Upper lobe of left lung (tissue), 4 donors: ENCODE measurements around the gene SPRED2.

Source experiments
- CTCF ChIP-seq, 6 experiments: fragments of 450-650 bp in 4 of 6; fragments of 200-600 bp in 2 of 6; sonication (generic) in 2 of 6; IDR thresholded peaks; one replicate each; pipeline ENCODE4 v1.5.1; 2016 to 2019; ENCODE audit warnings: antibody characterized with exemption in 6 of 6
- EP300 ChIP-seq, 4 donors: sonication (generic); formaldehyde crosslinking; IDR thresholded peaks; one replicate each; pipeline ENCODE4 v1.5.1; 2017; ENCODE audit warnings: antibody characterized with exemption in 4 of 4, control low read depth in 2 of 4
- POLR2A ChIP-seq, 4 donors: fragments of 450-650 bp; IDR thresholded peaks; one replicate each; pipeline ENCODE4 v1.5.1; 2016 to 2017; ENCODE audit warnings: antibody characterized with exemption in 4 of 4, mild to moderate bottlenecking in 2 of 4

GRCh38 chr2:65382776-65383357, 49.5 kb downstream of the SPRED2 start:
- peak in 1 of 6 experiments; percentile 31 for TF ChIP-seq CTCF (IDR thresholded peaks at IDR 0.05)
- peak in 1 of 4 donors; percentile 12 for TF ChIP-seq POLR2A (IDR thresholded peaks at IDR 0.05)
- TF ChIP-seq EP300 (IDR thresholded peaks at IDR 0.05), result no peak
